Parathyroid adenoma (tissue), 2 donors: Measurements from ENCODE around the gene B3GNT2.

Experiments used
- H2AFZ ChIP-seq: fragments of 300-600 bp; sonication (generic); one replicate; pipeline ENCODE4 v1.7.0; 2017; ENCODE audit warnings: antibody characterized with exemption, mild to moderate bottlenecking
- H3K27ac ChIP-seq: fragments of 300-600 bp; sonication (generic); one replicate; pipeline ENCODE4 v1.7.0; 2017
- H3K27me3 ChIP-seq: fragments of 300-600 bp; sonication (generic); one replicate; pipeline ENCODE4 v1.7.0; 2017; ENCODE audit warnings: low read length; ENCODE audit not compliant: control insufficient read depth, insufficient read depth
- H3K36me3 ChIP-seq: fragments of 300-600 bp; sonication (generic); one replicate; pipeline ENCODE4 v1.7.0; 2017; ENCODE audit warnings: low read length; ENCODE audit not compliant: control insufficient read depth, insufficient read depth
- H3K4me1 ChIP-seq: fragments of 300-600 bp; sonication (generic); one replicate; pipeline ENCODE4 v1.7.0; 2017; ENCODE audit warnings: control low read depth
- H3K4me2 ChIP-seq: fragments of 300-600 bp; sonication (generic); one replicate; pipeline ENCODE4 v1.7.0; 2017; ENCODE audit warnings: low read length
- H3K4me3 ChIP-seq: fragments of 300-600 bp; sonication (generic); one replicate; pipeline ENCODE4 v1.7.0; 2017; ENCODE audit warnings: low read depth, low read length
- H3K79me2 ChIP-seq: fragments of 300-600 bp; sonication (generic); one replicate; pipeline ENCODE4 v1.7.0; 2017; ENCODE audit warnings: control low read depth
- H3K9ac ChIP-seq: fragments of 300-600 bp; sonication (generic); one replicate; pipeline ENCODE4 v1.7.0; 2017; ENCODE audit warnings: mild to moderate bottlenecking
- H3K9me3 ChIP-seq: fragments of 300-600 bp; sonication (generic); one replicate; pipeline ENCODE4 v1.7.0; 2017; ENCODE audit warnings: low read length; ENCODE audit not compliant: control insufficient read depth
- CTCF ChIP-seq: fragments of 300-600 bp; sonication (generic); IDR thresholded peaks from one replicate; pipeline ENCODE4 v1.7.0; 2017; ENCODE audit warnings: antibody characterized with exemption, mild to moderate bottlenecking
- donor health status: primary hyperparathyroidism.

The B3GNT2 gene

GRCh38 chr2:62176801-62177200, 19.1 kb upstream of the B3GNT2 start:
- Histone ChIP-seq H3K4me1 (peaks cover 7% of the 10 kb centered on the region), H3K27me3 (no peaks in the 10 kb centered on the region), H3K4me3 (no peak overlapping the region), H2AFZ (no peak overlapping the region), H3K4me2 (no peak overlapping the region), H3K9ac (no peak overlapping the region), H3K9me3 (no peaks in the 10 kb centered on the region), H3K27ac (no peak overlapping the region), H3K36me3 (no peaks in the 10 kb centered on the region), H3K79me2 (no peaks in the 10 kb centered on the region)
- no peak for TF ChIP-seq CTCF

DNA sequence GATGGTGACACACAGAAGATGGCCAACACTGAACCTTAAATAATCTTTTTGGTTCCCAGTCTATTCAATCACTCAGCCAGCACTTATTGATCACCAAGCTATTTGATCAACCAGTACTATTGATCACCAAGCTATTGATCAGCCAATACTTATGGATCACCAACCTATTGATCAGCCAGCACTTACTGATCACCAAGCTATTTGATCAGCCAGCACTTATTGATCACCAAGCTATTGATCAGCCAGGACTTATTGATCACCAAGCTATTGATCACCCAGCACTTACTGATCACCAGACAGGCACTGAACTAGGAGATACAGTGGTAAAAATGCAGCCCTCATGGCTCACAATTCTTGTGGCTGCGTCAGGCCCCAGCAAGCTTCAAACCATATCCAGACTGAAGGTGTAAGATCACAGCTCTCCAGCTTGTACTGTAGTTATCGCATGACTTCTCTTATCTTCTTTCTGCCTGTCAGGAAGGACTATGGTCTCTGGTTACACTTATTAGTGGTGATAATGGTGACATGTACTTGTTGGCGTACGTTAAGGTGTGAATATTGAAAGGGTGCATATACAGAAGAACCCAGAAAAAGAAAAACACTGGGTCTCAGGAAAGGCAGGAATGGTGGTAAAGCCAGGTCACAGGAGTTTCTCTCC, 18.4 kb upstream of the B3GNT2 start:
- H3K27me3 ChIP-seq = no peaks in the 10 kb centered on the region
- peaks cover 7% of the 10 kb centered on the region for H3K4me1 ChIP-seq
- no peak overlapping the region for H3K4me3 ChIP-seq
- H3K79me2 ChIP-seq = no peaks in the 10 kb centered on the region
- no peak overlapping the region for H3K9ac ChIP-seq
- H3K36me3 ChIP-seq = no peaks in the 10 kb centered on the region
- no peak overlapping the region for H3K27ac ChIP-seq
- no peak for TF ChIP-seq CTCF
- H3K9me3 ChIP-seq = no peaks in the 10 kb centered on the region
- no peak overlapping the region for H2AFZ ChIP-seq
- H3K4me2 ChIP-seq = no peak overlapping the region

GRCh38 chr2:62178741-62179271, 17.1 kb upstream of the B3GNT2 start:
- Histone ChIP-seq H3K9me3 (no peaks in the 10 kb centered on the region), H2AFZ (no peak overlapping the region), H3K4me3 (no peak overlapping the region), H3K4me2 (no peak overlapping the region), H3K27ac (no peak overlapping the region), H3K27me3 (no peaks in the 10 kb centered on the region), H3K36me3 (no peaks in the 10 kb centered on the region), H3K4me1 (peaks cover 7% of the 10 kb centered on the region), H3K79me2 (no peaks in the 10 kb centered on the region), H3K9ac (no peak overlapping the region)
- no peak for TF ChIP-seq CTCF

DNA sequence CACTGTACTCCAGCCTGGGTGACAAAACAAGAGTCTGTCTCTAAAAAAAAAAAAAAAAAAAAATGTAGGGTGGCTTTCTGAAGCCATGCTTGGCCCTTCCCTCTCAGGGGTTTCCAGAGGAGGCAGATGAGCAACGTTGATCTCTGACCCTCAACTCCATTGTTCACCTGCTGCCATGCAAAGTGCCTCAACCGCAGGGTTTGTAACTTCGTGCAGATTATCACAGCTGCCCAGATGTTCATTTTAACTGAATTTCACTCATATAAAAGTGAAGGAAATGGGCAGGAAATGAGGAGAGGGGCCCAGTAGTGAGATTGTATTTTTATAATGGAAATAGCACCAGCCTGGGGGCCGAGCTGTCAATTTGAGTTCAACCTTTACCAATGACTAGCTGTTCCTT, 14.9 kb upstream of the B3GNT2 start:
- H3K27ac ChIP-seq = no peak overlapping the region
- H3K4me2 ChIP-seq = no peak overlapping the region
- no peak for TF ChIP-seq CTCF
- peaks cover 2% of the 10 kb centered on the region for H3K4me1 ChIP-seq
- no peak overlapping the region for H3K9ac ChIP-seq
- H3K27me3 ChIP-seq = no peaks in the 10 kb centered on the region
- no peaks in the 10 kb centered on the region for H3K79me2 ChIP-seq
- H3K4me3 ChIP-seq = no peak overlapping the region
- no peaks in the 10 kb centered on the region for H3K9me3 ChIP-seq
- H2AFZ ChIP-seq = no peak overlapping the region
- H3K36me3 ChIP-seq = no peaks in the 10 kb centered on the region

- TF ChIP-seq CTCF = no peak
- Histone ChIP-seq H3K27ac (no peak overlapping the region), H2AFZ (no peak overlapping the region), H3K4me3 (no peak overlapping the region), H3K27me3 (no peaks in the 10 kb centered on the region), H3K4me2 (no peak overlapping the region), H3K79me2 (no peaks in the 10 kb centered on the region), H3K9ac (no peak overlapping the region), H3K4me1 (no peaks in the 10 kb centered on the region), H3K36me3 (no peaks in the 10 kb centered on the region), H3K9me3 (no peaks in the 10 kb centered on the region)
Measured at GRCh38 chr2:62181843-62182242, 14.1 kb upstream of the B3GNT2 start.
